GM19328 (cell line): Measurements from ENCODE around the gene SMPD1.
A peak's percentile ranks its signal among the peaks of the same experiment; 100 is the strongest.

Experiments
- ATAC-seq: cut with Tn5 transposase; IDR thresholded peaks from one replicate; pipeline ENCODE4 v1.9.1; 2021; ENCODE audit warnings: mild to moderate bottlenecking, moderate library complexity; ENCODE audit not compliant: unreplicated experiment

SMPD1 gene

DNA sequence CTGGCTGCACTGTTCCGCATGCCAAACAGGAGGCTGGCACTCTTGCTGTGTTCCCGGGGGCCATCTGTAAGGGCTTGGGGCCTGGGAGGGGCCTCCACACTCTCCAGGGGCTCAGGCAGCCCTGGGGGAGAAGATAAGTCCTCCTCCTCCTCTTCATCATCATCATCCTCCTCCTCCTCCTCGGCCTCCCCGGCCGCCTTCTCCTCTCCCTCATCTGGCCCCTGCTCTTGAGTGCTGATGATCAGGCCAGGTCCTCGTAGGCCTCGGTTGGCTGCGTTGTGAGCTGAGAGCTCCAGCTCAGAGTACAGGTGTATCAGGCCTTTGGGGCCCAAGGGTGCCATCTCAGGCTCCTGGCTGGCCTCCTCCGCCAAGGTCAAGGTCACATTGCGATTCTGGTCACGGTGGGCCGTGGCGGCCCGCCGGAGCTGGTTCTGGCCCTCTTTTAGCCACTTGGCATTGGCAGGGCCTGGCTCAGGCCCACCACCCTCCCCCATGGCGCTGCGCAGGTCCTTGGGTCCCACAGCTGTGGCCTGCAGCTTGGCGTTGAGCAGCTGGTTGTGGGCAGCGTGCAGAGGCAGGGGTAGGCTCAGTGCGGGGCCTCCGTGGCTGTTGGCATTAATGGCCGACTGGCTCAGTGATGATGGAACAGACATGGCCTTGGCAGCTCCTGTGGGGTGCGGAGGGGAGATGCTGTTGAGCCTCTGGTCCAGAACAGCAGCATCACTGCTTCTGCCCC lies 20.6 kb downstream of the SMPD1 start:
- no peak for ATAC-seq

DNA sequence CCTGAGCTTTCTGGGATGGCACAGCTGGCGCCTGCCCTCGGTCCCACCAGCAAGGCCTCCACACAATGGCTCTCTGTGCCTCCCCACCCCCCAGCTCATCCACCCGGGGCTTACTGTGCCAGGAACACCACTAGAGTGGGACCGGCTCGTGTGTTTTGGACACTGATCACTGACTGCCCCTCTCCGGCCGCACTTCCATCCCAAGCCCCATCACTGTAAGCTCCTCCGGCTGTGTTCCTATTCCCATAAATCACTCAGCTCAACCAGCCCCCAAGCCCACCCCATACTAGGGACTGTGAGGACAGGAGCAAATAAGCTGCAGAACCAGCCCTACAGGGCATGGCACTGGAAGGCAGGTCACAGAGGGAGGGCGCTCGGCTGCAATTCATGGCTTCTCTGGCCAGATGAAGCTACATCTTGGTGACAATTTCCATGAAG lies 21.3 kb downstream of the SMPD1 start:
- ATAC-seq, result no peak

DNA sequence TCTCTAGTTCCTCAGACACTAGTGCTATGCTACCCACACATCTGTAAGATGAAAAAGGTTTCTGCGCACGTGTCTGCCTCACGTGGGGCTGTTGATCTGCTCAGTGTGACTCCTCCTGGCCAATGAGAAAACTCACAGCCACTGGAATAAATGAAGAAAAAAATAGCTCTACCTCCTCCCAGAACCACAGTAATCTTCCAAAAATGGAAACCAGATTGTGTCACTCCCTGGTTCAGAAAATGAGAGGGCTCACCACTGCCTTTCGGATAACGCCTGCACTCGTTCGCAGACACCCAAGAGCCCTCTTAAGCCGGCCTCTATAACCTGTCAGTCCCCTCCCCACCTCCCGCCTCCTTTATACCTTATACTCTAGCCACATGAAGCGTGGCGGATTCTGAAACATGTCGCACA lies 23.5 kb downstream of the SMPD1 start:
- no peak for ATAC-seq

GRCh38 chr11:6414874-6415328 lies 24.6 kb downstream of the SMPD1 start:
- no peak for ATAC-seq

GRCh38 chr11:6415797-6416196 lies 25.5 kb downstream of the SMPD1 start:
- ATAC-seq, result no peak

- no peak for ATAC-seq
Observed at GRCh38 chr11:6417907-6418556, 27.8 kb downstream of the SMPD1 start.

DNA sequence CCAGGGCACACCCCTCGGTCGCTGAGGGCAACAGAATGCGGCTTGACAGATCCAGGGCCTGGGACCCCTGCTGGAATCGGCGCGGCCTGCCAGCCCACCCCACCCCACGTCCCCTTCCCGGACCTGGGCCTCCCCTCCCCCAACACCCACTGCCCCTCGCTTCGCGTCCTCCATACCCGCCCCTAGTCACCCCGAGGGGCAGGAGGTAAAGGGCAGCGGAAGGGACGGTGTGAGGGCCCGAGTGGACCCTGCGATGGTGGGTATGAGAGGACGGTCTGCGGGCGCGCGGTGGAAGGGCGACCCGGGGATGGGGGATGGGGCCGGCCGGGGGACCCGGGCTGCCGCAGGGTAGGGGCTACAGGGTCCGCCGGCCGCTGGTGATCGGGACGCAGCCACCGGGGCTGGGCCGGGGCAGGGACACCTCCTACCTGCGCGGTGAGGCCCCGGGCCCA lies 28.3 kb downstream of the SMPD1 start:
- ATAC-seq, result no peak

DNA sequence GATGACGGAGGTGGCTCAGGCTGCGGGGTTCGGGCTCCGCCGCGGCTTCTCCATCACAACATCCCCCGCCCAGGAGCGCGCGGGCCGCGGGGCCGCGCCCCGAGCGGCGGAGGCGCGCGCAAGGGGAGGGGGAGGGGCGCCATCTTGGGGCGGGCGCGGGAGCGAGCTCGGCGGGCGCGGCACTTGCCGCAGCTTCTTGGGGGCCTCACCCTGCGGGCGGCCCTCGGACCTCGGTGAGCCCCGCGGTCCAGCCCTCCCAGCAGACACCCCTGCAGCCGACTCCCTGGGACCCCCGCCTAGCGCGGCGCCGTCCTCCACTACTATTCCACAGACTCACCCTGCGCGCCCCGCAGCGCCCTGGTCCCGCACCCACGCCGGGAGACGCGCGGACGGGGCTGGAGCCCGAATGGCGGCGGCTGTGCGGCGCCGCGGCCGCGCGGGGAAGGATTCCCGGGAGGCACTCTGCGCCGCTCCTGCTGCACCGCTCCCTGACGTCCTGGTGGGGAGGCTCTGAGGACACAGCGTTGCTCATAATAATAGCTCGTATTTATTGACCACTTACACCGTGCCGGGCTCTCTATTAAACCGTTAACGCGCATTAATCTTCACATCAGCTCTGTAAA lies 28.8 kb downstream of the SMPD1 start, which contains the start of gene APBB1:
APBB1 (minus strand) TSS at position 86 of the 623 bp plus-strand sequence. CDS start 7,747 bp downstream, outside the sequence.
- ATAC-seq, result peak; percentile 56

DNA sequence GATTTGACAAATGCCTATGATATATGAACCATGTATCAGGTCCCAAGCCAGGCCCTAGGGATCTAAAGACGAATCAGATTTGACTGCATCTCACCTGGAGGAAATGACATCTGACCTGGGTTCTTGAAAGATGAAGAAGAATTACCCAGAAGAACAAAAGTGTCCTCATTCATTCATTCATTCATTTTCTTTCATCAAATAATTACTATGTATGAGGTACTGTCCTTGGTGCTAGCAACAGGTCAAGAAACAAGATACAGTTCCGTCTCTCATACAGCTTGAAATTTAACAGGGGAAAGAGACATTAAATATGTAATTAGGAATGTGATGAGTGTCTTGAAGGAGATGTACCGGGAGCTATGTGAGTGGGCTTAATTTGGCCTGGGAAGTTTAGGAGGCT lies 30.4 kb downstream of the SMPD1 start:
- ATAC-seq, result no peak

GRCh38 chr11:6427516-6427915 lies 37.2 kb downstream of the SMPD1 start:
- ATAC-seq, result no peak

DNA sequence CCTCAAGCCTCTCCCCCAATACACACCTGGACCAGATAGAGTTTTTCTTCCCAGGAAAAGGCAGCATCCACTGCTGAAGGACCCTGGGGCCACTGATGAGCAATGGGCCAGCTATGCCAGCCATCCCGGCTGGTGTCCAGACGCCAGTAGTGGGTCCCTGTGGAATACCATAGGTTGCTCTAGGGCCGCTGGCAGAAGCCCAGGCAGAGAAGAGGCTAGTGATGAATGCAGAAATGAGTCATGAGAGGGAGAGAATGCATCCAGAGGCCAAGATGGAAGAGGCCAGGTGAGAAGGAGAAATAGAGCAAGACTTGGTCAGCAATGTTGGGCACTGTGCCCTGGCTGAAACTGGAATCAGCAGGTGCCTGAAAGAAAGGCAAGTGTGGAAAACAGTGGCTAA lies 41.6 kb downstream of the SMPD1 start:
- no peak for ATAC-seq

GRCh38 chr11:6433998-6434660 lies 43.9 kb downstream of the SMPD1 start:
- ATAC-seq, result peak; percentile 44

- no peak for ATAC-seq
Observed at GRCh38 chr11:6437423-6437822, 47.1 kb downstream of the SMPD1 start.

DNA sequence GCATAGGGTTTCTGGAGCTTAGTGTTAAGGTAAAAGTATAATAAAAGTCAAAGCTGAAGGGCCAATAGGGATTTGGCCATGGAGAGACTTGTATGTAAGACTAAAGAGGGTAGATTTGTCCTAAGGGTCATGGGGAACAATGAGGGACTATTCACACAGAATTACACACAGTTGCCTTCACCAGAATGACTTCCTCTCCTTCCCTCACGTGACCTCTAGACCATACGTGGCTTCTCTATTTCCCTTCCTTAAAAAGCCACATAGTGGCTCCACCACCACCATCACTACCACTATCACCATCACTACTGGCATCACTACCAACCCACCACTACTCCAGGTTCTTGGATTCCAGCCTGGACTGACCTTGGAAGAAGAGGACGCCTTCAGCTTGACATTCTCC lies 47.7 kb downstream of the SMPD1 start:
- no peak for ATAC-seq

GRCh38 chr11:6438979-6439571 lies 48.8 kb downstream of the SMPD1 start:
- no peak for ATAC-seq

DNA sequence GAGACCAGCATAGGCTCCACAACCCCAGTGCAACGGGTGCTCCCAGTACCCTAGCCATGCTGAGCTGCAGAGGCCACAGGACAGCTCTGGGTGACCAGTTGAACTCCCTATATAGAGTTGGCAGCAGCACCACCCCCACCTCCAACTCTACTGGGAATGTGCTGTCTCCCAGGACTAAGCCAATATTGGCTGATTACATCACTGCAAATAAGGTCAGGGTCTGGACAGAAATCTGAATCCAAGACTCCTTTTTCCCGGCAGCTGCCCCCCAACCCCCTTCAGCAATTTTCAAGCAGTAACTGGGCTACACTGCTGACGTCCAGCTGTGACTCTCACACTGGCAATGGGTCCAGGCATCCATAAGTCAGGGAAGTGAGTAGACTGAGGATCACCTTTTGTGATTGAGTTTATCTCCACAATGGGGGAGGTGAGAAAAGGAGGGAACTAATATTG lies 50.7 kb downstream of the SMPD1 start, which contains the start of gene HPX:
HPX (minus strand) TSS at position 82 of the 453 bp plus-strand sequence; CDS start at position 58, 24 bp downstream.
- ATAC-seq, result no peak

- ATAC-seq, result no peak
Observed at GRCh38 chr11:6442441-6442840, 52.2 kb downstream of the SMPD1 start.

DNA sequence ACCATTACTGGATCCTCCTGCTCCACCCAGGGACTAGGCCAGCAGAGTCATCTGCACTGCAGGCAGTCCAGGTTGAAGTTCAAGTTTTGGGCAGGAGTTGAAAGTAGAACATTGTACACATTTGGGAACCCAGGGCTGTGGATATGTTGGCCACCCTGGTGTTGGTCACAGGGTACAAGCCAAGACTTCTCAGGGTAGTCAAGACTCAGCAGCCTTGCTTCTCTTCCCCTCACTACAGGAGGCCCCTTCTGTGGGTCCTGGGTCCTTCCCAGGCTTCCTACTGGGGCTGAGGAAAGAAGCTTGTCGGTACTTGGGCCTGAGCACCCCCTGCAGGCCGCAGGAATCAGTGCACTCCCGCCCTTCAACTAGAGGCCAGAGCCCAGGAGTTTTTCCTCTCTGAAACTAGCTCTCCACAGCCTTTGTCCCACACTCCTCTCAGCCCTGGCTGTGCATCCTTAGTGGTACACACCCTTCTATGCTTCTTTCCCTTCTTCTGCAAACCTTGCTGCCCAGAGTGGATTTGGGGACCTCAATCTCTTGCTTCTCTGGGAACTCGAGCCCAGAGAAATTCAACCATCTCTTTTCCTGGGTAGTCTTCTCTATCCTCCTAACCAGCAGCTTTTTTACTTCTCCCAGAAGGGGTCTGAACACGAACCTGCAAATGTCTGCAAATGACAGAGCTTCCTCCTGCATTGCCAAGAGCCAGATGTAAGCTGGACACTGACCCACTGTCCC lies 53.2 kb downstream of the SMPD1 start:
- ATAC-seq, result peak; percentile 77
